Panc1 (cell line): ENCODE data around the gene NBL1.
A peak's percentile ranks its signal among the peaks of the same experiment; 100 is the strongest.

ENCODE experiments used
- POLR2AphosphoS5 ChIP-seq: IDR thresholded peaks from 2 replicates; pipeline ENCODE4 v1.6.1; 2012; ENCODE audit warnings: mild to moderate bottlenecking, low read depth, low read length, moderate library complexity
- SIN3A ChIP-seq: IDR thresholded peaks from 2 replicates; pipeline ENCODE4 v1.6.1; 2012; ENCODE audit warnings: low read depth, mild to moderate bottlenecking, low read length, moderate library complexity, borderline replicate concordance; ENCODE audit not compliant: insufficient read depth
- TCF7L2 ChIP-seq: IDR thresholded peaks from 2 replicates; pipeline ENCODE4 v1.6.1; 2011; ENCODE audit warnings: mild to moderate bottlenecking, low read depth, low read length, inconsistent platforms
- TF ChIP-seq, protein P1 (sequence below), 2 experiments: IDR thresholded peaks; 2 replicates each; pipeline ENCODE4 v1.6.1; 2011 to 2012; ENCODE audit warnings: low read depth in 2 of 2, control low read depth in 1 of 2, low read length in 1 of 2, mild to moderate bottlenecking in 1 of 2, moderate library complexity in 1 of 2; ENCODE audit not compliant: insufficient read depth in 1 of 2
- TF ChIP-seq, protein P2 (sequence below): fragments of 450-650 bp; IDR thresholded peaks from 2 replicates; pipeline ENCODE4 v1.5.1; 2017; ENCODE audit warnings: mild to moderate bottlenecking

DNA sequence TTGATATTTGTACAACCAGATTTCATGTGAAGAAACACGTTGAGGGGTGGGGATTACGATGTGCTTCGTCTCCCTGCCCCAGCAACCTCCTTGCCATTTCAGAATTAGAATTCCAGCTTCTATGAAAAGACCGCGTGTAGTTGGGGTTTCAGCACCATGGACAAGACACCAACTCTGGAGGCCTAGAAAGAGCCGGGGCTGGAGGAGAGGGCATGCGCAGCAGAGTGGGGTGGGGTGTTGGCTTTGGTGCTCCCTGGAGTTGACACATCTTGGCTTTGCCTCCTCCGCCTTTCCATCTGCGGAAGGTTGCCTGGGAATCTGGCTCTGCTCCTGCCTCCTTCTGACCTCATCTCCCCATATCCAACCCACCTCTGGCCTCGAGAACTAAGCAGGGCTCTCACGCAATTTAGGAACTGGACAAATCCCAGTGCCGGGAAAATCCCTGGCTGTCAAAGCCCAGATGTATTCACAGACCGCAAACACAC lies 32.4 kb downstream of the NBL1 start:
- TF ChIP-seq, protein P1, sequence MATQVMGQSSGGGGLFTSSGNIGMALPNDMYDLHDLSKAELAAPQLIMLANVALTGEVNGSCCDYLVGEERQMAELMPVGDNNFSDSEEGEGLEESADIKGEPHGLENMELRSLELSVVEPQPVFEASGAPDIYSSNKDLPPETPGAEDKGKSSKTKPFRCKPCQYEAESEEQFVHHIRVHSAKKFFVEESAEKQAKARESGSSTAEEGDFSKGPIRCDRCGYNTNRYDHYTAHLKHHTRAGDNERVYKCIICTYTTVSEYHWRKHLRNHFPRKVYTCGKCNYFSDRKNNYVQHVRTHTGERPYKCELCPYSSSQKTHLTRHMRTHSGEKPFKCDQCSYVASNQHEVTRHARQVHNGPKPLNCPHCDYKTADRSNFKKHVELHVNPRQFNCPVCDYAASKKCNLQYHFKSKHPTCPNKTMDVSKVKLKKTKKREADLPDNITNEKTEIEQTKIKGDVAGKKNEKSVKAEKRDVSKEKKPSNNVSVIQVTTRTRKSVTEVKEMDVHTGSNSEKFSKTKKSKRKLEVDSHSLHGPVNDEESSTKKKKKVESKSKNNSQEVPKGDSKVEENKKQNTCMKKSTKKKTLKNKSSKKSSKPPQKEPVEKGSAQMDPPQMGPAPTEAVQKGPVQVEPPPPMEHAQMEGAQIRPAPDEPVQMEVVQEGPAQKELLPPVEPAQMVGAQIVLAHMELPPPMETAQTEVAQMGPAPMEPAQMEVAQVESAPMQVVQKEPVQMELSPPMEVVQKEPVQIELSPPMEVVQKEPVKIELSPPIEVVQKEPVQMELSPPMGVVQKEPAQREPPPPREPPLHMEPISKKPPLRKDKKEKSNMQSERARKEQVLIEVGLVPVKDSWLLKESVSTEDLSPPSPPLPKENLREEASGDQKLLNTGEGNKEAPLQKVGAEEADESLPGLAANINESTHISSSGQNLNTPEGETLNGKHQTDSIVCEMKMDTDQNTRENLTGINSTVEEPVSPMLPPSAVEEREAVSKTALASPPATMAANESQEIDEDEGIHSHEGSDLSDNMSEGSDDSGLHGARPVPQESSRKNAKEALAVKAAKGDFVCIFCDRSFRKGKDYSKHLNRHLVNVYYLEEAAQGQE (IDR thresholded peaks at IDR 0.05; ENCODE audit: insufficient read depth in 1 of 2, low read depth in 2 of 2, low read length in 1 of 2): peak; percentile 94 to 98
- TF ChIP-seq, protein P2, sequence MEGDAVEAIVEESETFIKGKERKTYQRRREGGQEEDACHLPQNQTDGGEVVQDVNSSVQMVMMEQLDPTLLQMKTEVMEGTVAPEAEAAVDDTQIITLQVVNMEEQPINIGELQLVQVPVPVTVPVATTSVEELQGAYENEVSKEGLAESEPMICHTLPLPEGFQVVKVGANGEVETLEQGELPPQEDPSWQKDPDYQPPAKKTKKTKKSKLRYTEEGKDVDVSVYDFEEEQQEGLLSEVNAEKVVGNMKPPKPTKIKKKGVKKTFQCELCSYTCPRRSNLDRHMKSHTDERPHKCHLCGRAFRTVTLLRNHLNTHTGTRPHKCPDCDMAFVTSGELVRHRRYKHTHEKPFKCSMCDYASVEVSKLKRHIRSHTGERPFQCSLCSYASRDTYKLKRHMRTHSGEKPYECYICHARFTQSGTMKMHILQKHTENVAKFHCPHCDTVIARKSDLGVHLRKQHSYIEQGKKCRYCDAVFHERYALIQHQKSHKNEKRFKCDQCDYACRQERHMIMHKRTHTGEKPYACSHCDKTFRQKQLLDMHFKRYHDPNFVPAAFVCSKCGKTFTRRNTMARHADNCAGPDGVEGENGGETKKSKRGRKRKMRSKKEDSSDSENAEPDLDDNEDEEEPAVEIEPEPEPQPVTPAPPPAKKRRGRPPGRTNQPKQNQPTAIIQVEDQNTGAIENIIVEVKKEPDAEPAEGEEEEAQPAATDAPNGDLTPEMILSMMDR: no peak
- no peak for TF ChIP-seq TCF7L2
- no peak for TF ChIP-seq POLR2AphosphoS5
- TF ChIP-seq SIN3A: no peak
